HepG2 (cell line): Measurements from ENCODE around the gene TANGO6. TPM values are rescaled to one million over a fixed set of nuclear protein-coding genes. Genes with fewer than 3 reads are reported as not detected.

ENCODE experiments used
- ATAC-seq: fragments of 200-7000 bp; cut with Tn5 transposase; 3 replicates; pipeline ENCODE4 v1.9.1; 2020; ENCODE audit warnings: mild to moderate bottlenecking, moderate library complexity
- BruUV-seq: library from RNA; stranded (reverse); fragments of 400-500 nt; replicated peaks from 2 replicates; lab custom pipeline; 2021; lab: Mats Ljungman, UMichigan
- CTCF ChIA-PET: fragments of 300-600 bp; formaldehyde crosslinking; extraction: SDS; loops from one replicate; lab custom pipeline; 2021; ENCODE audit warnings: low total read pairs, inconsistent platforms, low intra/inter-chr PET ratio; lab: Yijun Ruan, JAX
- POLR2A ChIA-PET: fragments of 350-600 bp; sonication (Branson Sonifier 250); formaldehyde crosslinking; loops from one replicate; lab custom pipeline; 2020; ENCODE audit warnings: antibody characterized with exemption, inconsistent platforms; lab: Yijun Ruan, JAX
- DNase-seq: peaks from one replicate; pipeline ENCODE4 v3.0.0-alpha.2; 2015; ENCODE audit warnings: low spot score
- FAIRE-seq: peaks from 3 replicates; lab custom pipeline; 2011; peaks lifted over from hg19 to GRCh38; lab: Jason Lieb, UNC
- H2AFZ ChIP-seq: one replicate; pipeline ENCODE4 v1.6.1; 2011; ENCODE audit warnings: low read length, inconsistent platforms
- H3K27ac ChIP-seq: fragments of 300-600 bp; 3 replicates; pipeline ENCODE4 v1.8.0; 2011; ENCODE audit warnings: mixed run types, mild to moderate bottlenecking, mixed read lengths, low read length, inconsistent platforms; ENCODE audit not compliant: insufficient read depth; ENCODE audit errors: extremely low read length
- H3K27me3 ChIP-seq, 2 experiments: fragments of 200-600 bp in 1 of 2; 2 replicates in 1 of 2; 3 replicates in 1 of 2; pipeline versions ENCODE4 v1.6.0 to v1.8.0; 2011; ENCODE audit warnings: low read length in 2 of 2, mild to moderate bottlenecking in 2 of 2, moderate library complexity in 2 of 2, inconsistent platforms in 1 of 2; ENCODE audit not compliant: insufficient read depth in 2 of 2, control insufficient read depth in 1 of 2
- H3K36me3 ChIP-seq, 2 experiments: fragments of 200-600 bp in 1 of 2; replicated peaks in 1 of 2; 2 replicates in 1 of 2; 3 replicates in 1 of 2; pipeline versions ENCODE4 v1.5.1 to v1.8.0; 2011; ENCODE audit warnings: low read length in 2 of 2, inconsistent platforms in 1 of 2; ENCODE audit not compliant: insufficient read depth in 2 of 2, control insufficient read depth in 1 of 2
- H3K4me1 ChIP-seq: 2 replicates; pipeline ENCODE4 v1.5.1; 2012; ENCODE audit warnings: low read length, inconsistent platforms; ENCODE audit not compliant: insufficient read depth
- H3K4me2 ChIP-seq: 2 replicates; pipeline ENCODE4 v1.6.0; 2011; ENCODE audit warnings: low read depth, low read length, inconsistent platforms
- H3K4me3 ChIP-seq, 3 experiments: fragments of 200-600 bp in 1 of 3; sonication (generic), shearing (Covaris generic) in 1 of 3; replicated peaks in 1 of 3; 2 replicates each; pipeline ENCODE4 v1.5.1; 2011 to 2016; ENCODE audit warnings: low read length in 3 of 3, inconsistent platforms in 2 of 3, low read depth in 2 of 3, mild to moderate bottlenecking in 2 of 3, control low read depth in 1 of 3, mixed read lengths in 1 of 3; ENCODE audit not compliant: insufficient read depth in 1 of 3
- H3K79me2 ChIP-seq: one replicate; pipeline ENCODE4 v1.6.1; 2011; ENCODE audit warnings: low read length, inconsistent platforms; ENCODE audit not compliant: insufficient read depth
- H3K9ac ChIP-seq: 2 replicates; pipeline ENCODE4 v1.6.0; 2011; ENCODE audit warnings: mild to moderate bottlenecking, low read depth, low read length, inconsistent platforms; ENCODE audit not compliant: insufficient read depth
- H3K9me3 ChIP-seq: 2 replicates; pipeline ENCODE4 v1.5.1; 2012; ENCODE audit warnings: mild to moderate bottlenecking, low read length
- H4K20me1 ChIP-seq: 2 replicates; pipeline ENCODE4 v1.6.0; 2011; ENCODE audit warnings: inconsistent platforms, mild to moderate bottlenecking, low read length, moderate library complexity; ENCODE audit not compliant: insufficient read depth
- CCAR2 ChIP-seq: fragments of 200-400 bp; formaldehyde crosslinking; optimal IDR thresholded peaks from 2 replicates; pipeline ENCODE3; 2018; ENCODE audit warnings: low read depth, mild to moderate bottlenecking, low read length, moderate library complexity
- PRDM10 ChIP-seq: sonication (generic); formaldehyde crosslinking; IDR thresholded peaks from 2 replicates; pipeline ENCODE4 v1.4.0; 2020; ENCODE audit warnings: low read depth, missing genetic modification reagents
- ZKSCAN8 ChIP-seq: IDR thresholded peaks from 2 replicates; pipeline ENCODE4 v1.6.1; 2016; ENCODE audit warnings: borderline replicate concordance, missing genetic modification reagents, missing compliant biosample characterization
- ZNF33B ChIP-seq: sonication (generic); formaldehyde crosslinking; IDR thresholded peaks from 2 replicates; pipeline ENCODE4 v1.5.1; 2020; ENCODE audit warnings: mild to moderate bottlenecking, missing genetic modification reagents
- ZNF703 ChIP-seq: sonication (generic); formaldehyde crosslinking; IDR thresholded peaks from 2 replicates; pipeline ENCODE4 v1.5.1; 2020; ENCODE audit warnings: missing genetic modification reagents, mild to moderate bottlenecking, moderate library complexity, borderline replicate concordance
- WGBS: methylation state at CpG from one replicate; pipeline ENCODE4 v1.1.6; 2017; ENCODE audit warnings: low lambda C conversion rate; 5-methylcytosine and 5-hydroxymethylcytosine counted together
- in situ Hi-C: cut with HindIII; loops from 2 replicates; pipeline ENCODE4 v1.10.0; 2017; ENCODE audit warnings: low pct_unique_long_range_greater_than_20kb; ENCODE audit not compliant: extremely low pct_ligation_motif_present
- intact Hi-C: fragments of 100-400 bp; cut with micrococcal nuclease; formaldehyde crosslinking; loops from one replicate; pipeline ENCODE4 v1.10.0; 2022; ENCODE audit not compliant: unreplicated experiment
- polyA plus RNA-seq, 8 experiments: library from polyadenylated mRNA; depleted of rRNA in 3 of 8; stranded (reverse) in 7 of 8; unstranded in 1 of 8; fragments of >200 nt; fragmentation: Illumina TruSeq in 4 of 8; extraction: Trizol in 4 of 8; gene quantifications; 2 replicates each; pipeline versions ENCODE4 v1.2.1 to v1.2.3, GENCODE V29; 2011 to 2016; ENCODE audit warnings: low read depth in 4 of 8, missing spikeins in 1 of 8, mixed read lengths in 1 of 8; ENCODE audit not compliant: insufficient read depth in 1 of 8
- total RNA-seq, 5 experiments: library from RNA; depleted of rRNA; stranded (reverse); fragments of >200 nt; fragmentation: Illumina TruSeq; extraction: Trizol; gene quantifications; 2 replicates each; pipeline ENCODE4 v1.2.3, GENCODE V29; 2016; ENCODE audit warnings: low read depth in 1 of 5
- TF ChIP-seq, protein P1 (sequence below): IDR thresholded peaks from 2 replicates; pipeline ENCODE4 v1.6.1; 2016; ENCODE audit warnings: control low read depth
- TF ChIP-seq, protein P2 (sequence below): sonication (generic); formaldehyde crosslinking; IDR thresholded peaks from 2 replicates; pipeline ENCODE4 v1.8.0; 2022; ENCODE audit warnings: mild to moderate bottlenecking, missing genetic modification reagents, moderate library complexity

The TANGO6 gene
- total and polyA plus RNA-seq, 2 of the 13 experiments (the other 11 are each of a cell fraction or from before 2014, with no cell fraction given) = 7.2 to 13.3 TPM

DNA sequence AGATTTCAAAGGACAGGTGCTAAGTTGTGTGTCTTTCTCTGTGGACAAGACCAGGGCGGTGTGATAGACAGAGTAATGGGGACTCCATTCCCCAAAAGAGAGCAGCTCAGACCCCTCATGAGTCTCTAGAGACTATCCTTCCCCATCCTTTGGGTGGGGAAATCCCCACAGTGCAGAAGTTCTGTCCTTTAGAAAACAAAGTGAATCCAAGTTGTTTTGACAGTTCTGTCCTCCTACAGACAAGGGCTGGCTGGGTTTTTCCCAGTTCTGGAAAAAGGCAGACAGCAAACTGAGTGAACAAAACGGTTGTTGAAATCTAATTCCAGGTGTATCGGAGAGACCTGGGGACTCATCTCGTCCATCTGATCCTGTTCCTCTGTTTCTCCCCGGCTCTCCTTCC is 251.2 kb downstream of the TANGO6 start:
- 47% methylated on average over 5 of the region's 5 CpGs for WGBS
- BruUV-seq = no TSS peak
- in situ Hi-C loops = no loop called here

More for the DNA sequence above, 251.2 kb downstream of the TANGO6 start:
- intact Hi-C loops = loop anchor here (10.0 kb wide), 1 partner anchor 60 kb away; no protein-coding TSS in a partner anchor
- Histone ChIP-seq H3K9ac (no peak overlapping the region), H3K36me3 (no peaks in the 10 kb centered on the region), H3K27ac (no peak overlapping the region), H3K27me3 (peaks cover 0 to 2% of the 10 kb centered on the region in 2 experiments; a peak in 1 of 5 replicates), H3K9me3 (no peaks in the 10 kb centered on the region), H3K79me2 (no peaks in the 10 kb centered on the region), H3K4me3 (no peak overlapping the region), H3K4me1 (peaks cover 32% of the 10 kb centered on the region), H4K20me1 (no peaks in the 10 kb centered on the region), H3K4me2 (no peak overlapping the region), H2AFZ (no peak overlapping the region)
- DNase-seq = no peak
- ATAC-seq = no peak
- ChIA-PET POLR2A (no interaction called here), CTCF (no interaction called here)
- TF ChIP-seq PRDM10 (CRISPR knock-in tag) (no peak), ZNF703 (CRISPR knock-in tag) (no peak), ZKSCAN8 (no peak), CCAR2 (no peak), ZNF33B (CRISPR knock-in tag) (no peak)
- TF ChIP-seq, protein P1, sequence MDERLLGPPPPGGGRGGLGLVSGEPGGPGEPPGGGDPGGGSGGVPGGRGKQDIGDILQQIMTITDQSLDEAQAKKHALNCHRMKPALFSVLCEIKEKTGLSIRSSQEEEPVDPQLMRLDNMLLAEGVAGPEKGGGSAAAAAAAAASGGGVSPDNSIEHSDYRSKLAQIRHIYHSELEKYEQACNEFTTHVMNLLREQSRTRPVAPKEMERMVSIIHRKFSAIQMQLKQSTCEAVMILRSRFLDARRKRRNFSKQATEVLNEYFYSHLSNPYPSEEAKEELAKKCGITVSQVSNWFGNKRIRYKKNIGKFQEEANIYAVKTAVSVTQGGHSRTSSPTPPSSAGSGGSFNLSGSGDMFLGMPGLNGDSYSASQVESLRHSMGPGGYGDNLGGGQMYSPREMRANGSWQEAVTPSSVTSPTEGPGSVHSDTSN (CRISPR knock-in tag) = no peak
- TF ChIP-seq, protein P2, sequence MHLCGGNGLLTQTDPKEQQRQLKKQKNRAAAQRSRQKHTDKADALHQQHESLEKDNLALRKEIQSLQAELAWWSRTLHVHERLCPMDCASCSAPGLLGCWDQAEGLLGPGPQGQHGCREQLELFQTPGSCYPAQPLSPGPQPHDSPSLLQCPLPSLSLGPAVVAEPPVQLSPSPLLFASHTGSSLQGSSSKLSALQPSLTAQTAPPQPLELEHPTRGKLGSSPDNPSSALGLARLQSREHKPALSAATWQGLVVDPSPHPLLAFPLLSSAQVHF (CRISPR knock-in tag) = no peak
- no peak for FAIRE-seq
